ENCODE data around the gene LGI4.

- TF ChIP-seq, protein P1, sequence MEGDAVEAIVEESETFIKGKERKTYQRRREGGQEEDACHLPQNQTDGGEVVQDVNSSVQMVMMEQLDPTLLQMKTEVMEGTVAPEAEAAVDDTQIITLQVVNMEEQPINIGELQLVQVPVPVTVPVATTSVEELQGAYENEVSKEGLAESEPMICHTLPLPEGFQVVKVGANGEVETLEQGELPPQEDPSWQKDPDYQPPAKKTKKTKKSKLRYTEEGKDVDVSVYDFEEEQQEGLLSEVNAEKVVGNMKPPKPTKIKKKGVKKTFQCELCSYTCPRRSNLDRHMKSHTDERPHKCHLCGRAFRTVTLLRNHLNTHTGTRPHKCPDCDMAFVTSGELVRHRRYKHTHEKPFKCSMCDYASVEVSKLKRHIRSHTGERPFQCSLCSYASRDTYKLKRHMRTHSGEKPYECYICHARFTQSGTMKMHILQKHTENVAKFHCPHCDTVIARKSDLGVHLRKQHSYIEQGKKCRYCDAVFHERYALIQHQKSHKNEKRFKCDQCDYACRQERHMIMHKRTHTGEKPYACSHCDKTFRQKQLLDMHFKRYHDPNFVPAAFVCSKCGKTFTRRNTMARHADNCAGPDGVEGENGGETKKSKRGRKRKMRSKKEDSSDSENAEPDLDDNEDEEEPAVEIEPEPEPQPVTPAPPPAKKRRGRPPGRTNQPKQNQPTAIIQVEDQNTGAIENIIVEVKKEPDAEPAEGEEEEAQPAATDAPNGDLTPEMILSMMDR (conservative IDR thresholded peaks at IDR 0.05 in 1 of 2, IDR thresholded peaks at IDR 0.05 in 1 of 2; ENCODE audit: low read depth in 1 of 2, low read length in 2 of 2): no peak
- TF ChIP-seq EZH2 (IDR thresholded peaks at IDR 0.05; ENCODE audit: low read length, missing control alignments): no peak
These were observed 39.4 kb upstream of the LGI4 start for GRCh38 chr19:35174226-35174625.
